HuH-7 (cell line): ENCODE results near the gene LSM14B.
"Not testable (repeated sequence)": the region's sequence is repeated elsewhere in the genome, so short reads cannot be mapped to it uniquely, and the experiment has no call there.

Experiments
- DNase-seq: peaks from one replicate; pipeline ENCODE4 v3.0.0; 2011; ENCODE audit warnings: low spot score

LSM14B gene

DNA sequence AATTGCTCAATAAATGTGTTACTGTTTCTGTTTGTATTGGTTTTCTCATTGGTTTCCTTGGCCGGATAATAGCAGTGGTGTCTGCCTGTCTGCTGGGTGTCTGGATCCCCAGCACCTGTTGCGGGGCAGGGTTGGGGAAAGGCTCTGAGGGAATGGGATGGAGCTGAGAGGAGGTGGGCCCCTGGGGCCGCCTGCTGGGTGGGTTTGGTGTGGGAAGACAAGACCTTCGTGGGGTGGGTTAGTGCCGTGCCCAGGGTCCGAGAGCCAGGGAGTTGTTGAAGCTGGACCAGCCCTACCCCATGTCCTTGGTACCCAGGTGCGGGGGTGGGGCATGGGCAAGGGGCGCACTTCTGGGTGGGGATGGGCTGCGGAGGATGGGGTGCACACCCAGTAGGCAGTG lies 25.3 kb downstream of the LSM14B start:
- no peak for DNase-seq

DNA sequence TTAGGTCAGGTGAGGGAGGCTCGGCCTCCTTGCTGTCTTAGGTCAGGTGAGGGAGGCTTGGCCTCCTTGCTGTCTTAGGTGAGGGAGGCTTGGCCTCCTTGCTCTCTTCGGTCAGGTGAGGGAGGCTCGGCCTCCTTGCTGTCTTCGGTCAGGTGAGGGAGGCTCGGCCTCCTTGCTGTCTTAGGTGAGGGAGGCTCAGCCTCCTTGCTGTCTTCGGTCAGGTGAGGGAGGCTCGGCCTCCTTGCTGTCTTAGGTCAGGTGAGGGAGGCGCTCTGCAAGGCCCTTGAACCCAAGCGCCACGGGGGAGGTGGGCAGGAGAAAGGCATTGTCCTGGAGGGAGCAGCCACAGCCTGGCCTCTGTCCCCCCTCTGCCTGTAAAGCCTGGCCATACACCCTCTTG lies 26.1 kb downstream of the LSM14B start:
- DNase-seq = not testable (repeated sequence)

DNA sequence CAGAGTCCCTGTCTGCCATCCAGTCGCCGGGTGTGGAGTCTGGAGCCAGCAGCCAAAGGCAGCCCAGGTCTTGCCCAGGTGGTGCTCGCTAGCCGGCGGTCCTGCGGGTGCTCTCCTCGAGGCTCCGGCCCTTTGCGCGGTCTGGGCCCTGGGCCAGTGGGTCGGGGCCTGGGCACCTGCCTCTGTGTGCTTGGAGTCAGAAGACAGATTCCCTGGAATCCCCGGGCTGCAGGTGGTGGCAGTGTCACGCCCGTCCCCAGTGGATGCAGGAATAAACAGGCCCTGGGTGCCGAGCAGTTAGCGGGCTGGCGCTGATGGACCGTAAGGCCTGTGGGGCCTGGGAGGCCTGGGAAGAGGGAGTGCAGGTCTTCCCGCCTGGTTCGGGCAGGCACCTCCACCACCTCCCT lies 26.6 kb downstream of the LSM14B start:
- no peak for DNase-seq

DNA sequence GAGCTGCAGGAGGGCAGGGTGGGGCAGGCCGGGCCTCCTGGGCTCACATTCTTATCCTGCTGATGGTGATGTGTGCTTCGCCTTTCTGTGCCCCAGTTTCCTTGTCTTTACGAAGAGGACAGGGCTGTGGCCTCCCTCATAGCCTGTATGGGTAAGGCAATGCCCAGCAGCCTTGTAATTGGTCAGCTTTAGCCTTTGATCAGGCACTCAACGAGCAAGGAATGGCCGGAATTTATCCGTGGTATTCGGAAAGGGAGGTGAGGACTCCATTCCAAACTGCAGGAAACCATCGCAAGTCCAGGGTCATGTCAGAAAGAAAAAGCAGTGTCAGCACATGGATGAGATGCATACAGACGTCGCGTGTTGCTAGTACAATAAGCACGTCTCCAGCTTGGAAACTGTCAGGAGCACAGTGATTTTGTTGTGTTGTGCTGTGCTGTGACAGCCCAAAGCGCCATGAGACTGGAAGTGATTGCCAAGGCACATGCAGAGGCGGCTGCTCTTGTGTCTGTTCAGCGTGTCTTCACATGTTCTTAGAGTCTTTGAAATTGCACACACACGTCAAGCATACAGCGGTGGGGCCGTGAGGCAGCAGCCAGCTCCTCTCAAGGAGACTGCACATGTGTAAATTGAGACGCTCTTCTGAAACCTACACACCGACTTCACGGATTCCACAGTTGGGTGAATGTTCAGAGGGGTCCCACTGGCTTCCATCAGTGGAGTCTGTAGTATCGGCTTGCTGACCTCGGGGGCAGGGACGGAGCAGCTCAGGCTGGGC lies 27.4 kb downstream of the LSM14B start:
- DNase-seq = no peak

DNA sequence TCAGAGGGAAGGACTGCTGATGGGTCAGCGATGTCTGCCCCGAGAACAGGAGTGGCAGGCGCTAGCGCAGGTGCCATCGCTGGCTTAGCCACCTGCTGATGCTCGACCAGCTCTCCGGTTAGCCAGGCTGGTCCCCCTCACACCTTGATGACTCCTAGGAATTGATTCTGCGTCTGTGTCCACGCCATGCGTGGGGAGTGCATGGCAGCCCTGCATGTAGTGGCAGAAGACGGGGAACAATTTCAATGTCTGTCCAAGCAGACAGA lies 28.0 kb downstream of the LSM14B start:
- DNase-seq = no peak

DNA sequence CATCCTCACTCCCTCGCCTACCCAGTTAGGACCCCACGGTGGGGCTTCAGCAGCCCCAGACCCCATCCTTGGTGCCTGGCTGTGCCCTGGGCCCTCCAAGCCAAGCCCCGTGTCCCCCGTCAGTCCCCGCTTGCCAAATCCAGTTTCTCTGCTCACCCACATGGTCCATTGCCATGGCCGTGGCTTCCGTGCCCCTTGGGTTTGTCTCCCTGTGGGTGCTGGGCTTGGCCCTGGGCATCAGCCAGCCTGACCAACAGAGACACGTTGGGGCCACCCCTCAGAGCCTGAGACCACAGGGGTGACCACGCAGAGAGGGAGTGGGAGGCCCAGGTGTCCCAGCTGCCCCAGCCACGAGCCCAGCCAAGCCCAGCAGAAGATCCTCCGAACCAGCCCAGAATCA lies 28.9 kb downstream of the LSM14B start:
- DNase-seq = no peak

DNA sequence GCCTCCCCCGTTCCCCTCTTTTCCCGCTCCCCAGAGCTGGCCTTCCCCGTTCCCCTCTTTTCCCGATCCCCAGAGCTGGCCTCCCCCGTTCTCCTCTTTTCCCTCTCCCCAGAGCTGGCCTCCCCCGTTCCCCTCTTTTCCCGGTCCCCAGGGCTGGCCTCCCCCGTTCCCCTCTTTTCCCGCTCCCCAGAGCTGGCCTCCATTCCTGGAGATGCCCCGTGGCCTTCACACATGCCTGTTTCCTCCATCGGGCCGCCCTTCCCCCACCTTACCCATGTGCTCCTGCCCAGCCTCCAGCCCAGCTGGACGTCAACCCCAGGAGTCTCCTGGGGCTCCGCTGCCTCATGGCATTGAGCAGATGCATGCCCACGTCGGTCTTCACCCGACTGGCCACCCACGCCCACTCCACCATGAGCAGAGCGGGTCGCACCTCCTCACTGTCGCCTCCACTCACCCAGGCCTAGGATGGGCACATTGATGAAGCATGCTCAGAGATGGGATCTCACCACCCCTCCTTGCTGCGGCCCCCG lies 29.6 kb downstream of the LSM14B start:
- DNase-seq = no peak

DNA sequence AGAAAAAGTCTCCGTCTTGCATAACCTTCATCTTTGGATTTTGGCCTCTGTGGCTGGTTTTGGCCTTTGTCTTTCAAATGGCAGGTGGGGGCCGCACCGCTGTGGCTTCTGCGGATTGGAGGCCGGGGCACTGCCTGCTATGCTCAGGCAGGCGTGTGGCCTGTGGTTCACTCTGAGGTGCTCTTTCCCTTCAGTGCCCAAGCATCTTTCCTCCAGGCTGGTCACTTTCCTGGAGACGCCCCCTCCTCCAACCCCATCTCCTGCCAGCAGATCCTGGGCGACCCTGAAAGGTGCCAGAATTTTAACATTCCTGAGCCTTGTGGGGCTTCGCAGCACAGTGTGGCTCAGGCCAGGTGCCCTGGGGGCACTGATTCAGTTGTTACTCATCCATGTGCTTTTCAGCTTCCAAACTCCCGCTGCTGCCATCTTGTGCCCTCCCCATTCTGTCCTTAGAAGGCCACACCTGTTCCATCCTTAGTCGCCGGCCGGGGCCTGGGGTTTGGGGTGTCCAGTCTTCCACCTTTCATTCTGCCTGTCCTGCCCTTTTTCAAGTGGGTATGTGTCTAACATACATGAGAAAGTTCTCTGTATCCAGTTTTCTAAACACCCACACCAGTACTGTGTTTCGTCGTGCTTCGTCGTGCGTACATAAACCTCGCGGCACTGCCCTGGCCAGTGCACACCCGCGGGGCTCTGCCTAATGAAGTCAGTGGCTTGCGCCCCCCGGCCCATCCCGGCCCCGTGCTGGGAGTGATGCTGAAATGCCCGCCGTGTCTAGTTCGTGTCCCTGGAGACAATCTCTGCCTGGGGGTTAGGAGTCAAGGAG lies 33.4 kb downstream of the LSM14B start:
- no peak for DNase-seq

DNA sequence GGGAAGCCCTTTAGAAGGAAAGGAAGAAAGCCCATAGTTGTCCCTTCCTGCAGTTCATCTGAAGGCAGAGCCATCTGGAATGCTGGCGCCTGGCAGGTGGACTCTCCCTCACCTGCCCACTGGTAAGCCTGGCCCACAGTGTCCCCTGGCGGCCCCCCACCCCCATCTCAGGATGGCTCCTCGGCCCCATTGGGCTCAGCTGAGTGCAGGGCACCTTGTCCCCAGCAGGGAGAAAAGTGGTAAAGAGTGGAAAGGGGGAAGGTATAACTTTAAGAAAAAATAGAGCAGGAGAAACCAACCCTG lies 33.9 kb downstream of the LSM14B start:
- DNase-seq = no peak

DNA sequence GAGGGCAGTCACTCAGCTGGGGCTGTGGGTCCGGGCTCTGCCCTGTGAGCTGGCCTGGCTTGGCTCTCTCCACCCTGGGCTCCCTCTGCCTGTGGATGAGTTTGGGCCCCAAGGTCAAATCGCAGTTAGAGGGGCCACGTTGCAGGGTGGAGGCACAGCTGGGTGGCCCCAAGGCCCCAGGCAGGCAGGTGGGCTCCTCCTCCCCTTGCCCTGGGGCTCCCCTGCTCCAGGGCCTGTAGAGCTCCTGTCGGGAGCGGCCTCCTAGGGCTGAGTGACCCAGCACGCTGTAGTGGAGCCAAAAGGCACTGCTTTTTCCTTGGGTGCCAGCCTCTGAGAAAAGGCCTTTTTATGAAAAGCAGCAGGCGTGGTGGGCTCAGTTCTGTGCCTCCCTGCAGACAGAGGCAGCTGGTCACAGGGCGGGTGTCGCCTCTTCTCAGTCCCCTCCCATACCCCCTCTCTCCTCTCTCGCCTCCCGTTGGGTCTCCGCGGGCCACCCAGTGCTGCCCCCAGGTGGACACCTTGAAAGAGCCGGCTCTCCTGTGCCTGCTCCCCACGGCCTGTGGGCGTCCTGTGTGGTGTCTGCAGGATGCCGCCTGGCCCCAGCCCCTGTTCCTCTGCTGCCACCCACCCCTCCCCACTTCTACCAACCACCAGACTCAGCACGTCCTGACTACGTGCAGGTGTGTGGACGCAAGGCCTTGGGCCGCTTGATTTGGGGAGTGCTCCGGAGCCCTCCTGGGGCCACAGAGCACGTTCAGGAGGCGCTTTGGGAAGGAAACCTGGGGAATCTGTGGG lies 34.5 kb downstream of the LSM14B start:
- DNase-seq = peak; percentile 93

DNA sequence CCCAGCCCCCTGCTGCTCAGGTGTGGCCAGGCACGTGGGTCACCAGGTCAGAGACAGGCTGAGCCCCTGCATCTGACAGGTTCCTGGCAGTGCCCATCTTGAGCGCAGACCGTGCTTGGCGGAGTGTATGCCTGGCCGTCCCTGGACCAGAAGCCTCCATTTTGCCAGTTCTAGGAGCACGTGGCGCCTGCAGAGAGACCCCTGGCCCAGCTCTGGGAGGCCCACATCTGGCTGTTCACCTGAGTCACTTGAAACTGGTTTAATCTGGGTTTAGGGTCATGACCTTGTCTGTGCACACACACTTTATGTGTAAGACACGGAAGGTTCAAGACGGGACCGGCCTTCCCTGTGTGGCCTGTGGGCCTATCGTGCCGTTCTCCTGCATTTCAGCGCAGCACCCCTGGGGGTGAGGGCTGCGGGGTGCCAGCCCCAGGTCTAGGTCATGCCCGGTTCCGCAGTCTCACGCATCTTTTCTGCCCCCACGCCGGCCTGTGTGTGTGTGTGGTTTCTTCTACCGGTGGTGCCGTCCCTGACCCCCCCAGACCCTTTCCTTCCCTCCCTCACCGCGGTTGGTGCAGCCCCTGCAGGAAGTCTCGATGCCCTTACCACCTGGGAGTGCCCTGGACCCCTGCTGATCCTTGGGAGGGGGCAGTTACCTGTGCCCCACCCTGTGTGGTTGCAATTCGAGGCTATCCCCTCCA lies 35.3 kb downstream of the LSM14B start:
- no peak for DNase-seq

DNA sequence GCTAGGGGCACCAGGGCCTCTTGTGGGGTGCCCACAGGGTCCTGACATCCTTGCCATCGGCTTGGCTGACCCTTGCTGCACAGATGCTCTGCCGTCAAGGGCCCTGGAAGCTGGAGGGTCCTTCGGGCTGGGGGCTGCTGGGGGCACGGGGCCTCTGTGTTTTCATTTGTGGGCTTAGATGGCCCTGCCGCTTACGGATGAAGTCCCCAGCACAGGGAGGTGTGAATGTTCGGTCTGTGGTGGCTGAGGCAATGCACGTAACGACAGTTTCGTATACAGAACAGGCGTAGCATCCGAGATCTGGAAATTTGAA lies 35.8 kb downstream of the LSM14B start:
- DNase-seq = no peak

DNA sequence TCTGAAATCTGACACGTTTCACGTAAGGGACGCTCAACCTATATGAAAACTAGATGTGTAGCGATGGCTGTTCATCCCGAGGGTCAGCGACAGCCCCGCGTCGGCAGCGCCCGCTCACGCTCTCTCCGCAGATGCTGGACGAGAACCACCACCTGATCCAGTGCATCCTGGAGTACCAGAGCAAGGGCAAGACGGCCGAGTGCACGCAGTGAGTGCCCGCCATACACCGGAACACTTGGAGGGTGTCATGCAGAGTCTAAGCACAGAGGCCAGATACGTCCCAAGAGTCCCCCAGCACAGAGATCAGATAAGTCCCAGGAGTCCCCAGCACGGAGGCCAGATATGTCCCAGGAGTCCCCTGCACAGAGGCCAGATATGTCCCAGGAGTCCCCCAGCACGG lies 36.3 kb downstream of the LSM14B start:
- DNase-seq = no peak

DNA sequence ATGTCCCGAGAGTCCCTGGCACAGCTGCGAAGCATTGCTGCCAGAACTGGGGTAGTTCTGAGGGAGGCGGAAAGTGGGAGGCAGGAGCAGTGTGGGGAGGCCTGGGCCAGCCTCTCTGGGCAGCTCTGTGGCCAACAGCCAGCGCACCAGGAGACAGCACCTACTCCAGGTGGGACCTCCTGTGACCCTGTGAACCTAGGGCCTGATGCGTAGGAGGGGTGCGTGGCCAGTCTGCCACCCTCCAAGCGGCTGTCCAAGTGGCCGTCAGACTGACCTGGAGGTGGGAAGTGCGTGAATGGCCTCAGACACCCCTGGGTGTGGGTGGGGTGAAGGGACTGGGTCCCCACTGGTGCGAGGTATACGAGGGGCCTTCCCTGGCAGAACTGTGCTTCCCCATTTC lies 36.8 kb downstream of the LSM14B start:
- DNase-seq = no peak

DNA sequence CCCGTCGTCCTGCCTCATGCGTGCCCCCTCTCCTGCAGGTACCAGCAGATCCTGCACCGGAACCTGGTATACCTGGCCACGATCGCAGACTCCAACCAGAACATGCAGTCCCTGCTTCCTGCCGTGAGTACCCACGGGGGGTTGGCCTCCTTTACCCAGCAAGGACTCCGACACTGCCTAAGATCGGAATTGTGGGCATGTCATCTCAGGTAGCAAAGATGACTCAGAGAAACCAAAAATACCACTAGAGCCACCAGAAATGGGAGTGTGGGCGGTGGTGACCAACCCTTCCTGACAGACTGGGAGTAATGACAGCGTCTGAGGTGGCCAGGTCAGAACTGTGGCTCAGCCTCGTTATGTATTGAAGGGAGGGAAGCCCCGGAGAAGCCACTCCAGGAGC lies 37.6 kb downstream of the LSM14B start:
- DNase-seq = no peak

DNA sequence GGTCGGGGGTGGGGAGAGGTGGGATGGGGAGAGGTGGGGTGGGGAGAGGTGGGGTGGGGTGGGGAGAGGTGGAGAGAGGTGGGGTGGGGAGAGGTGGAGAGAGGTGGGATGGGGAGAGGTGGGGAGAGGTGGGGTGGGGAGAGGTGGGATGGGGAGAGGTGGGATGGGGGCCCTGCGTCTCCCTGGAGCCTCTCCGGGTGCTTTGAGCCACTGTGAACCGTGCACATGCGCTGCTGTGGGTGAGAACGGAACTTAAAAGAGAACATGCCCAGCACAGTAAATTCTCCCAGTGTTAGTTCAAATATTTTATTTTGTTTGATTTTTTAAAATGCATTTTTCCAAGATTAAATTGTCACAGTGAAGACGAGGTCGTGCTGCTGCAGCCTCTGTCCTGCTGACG lies 38.0 kb downstream of the LSM14B start:
- no peak for DNase-seq

DNA sequence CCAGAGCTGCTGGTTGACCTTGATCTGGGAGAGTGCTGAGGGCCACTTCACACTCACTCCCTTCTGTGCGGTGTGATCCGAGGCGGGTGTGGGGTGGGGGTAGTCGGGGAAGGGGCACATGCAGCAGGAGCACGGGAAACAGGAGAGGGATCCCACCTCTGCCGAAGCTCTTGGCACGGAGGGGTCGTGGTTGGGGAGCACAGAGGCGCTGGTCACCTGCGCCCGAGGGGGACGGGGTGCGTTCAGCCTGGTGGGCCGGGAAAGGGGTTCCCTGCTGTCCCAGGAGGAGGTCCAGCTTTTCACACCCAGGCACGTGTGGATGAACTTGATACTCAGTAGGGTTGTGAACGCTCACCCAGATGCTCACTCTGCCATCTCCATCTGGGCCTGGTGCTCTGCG lies 38.6 kb downstream of the LSM14B start:
- no peak for DNase-seq

DNA sequence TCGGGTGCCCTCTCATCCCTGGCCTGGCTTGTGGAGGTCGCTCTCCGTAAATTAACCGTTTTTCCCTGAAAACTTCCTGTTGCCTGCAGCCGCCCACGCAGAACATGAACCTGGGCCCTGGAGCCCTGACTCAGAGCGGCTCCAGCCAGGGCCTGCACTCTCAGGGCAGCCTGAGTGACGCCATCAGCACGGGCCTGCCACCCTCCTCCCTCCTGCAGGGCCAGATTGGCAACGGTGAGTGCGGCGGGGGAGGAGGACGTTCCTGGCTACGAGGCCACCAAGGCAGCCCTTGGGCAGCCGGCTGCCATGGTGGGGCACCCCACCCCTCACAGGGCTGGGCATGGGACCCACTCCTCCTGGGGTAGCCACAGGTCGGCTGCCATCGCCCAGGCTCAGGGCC lies 39.1 kb downstream of the LSM14B start:
- no peak for DNase-seq

DNA sequence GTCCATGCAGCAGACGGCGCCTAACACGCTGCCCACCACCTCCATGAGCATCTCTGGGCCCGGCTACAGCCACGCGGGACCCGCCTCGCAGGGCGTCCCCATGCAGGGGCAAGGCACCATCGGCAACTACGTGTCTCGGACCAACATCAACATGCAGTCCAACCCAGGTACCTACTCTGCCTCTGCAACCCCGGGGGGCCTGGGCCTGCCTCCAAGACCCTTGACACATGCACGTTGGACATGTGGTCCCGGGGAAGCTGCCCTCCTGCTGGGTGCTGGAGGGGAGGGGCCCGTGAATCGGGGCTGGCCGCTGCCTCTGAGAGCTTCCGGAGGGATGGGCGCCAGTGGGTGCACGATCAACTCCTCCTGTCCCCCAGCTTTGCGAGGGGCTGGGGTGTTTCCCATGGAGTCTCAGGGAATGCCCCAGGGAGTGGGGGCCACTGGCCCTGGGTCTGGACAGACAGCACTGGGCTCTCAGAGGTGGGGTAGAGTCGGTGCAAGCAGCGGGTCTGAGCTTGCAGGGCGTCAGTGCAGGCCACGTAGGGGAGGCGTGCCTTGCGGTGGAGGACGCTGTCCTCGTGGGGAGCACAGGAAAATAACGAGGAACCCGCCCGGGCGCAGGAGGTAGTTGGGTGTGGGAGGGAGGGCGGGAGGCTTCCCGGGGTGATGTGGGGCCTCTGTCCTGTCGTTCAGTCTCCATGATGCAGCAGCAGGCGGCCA lies 40.6 kb downstream of the LSM14B start:
- DNase-seq = no peak

DNA sequence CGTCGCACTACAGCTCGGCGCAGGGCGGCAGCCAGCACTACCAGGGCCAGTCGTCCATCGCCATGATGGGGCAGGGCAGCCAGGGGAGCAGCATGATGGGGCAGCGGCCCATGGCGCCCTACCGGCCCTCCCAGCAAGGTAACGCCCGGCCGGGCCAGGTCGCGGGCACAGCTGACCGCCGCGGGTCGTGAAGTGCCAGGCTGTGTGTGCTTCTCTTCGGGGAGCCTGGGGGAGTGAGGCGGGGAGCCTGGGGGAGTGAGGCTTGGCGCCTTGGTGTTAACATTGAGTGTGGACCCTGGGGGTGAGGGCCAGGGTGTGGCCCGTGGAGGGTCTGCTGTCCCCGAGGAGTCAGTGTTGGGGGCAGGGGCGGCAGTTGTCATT lies 41.2 kb downstream of the LSM14B start:
- DNase-seq = no peak

DNA sequence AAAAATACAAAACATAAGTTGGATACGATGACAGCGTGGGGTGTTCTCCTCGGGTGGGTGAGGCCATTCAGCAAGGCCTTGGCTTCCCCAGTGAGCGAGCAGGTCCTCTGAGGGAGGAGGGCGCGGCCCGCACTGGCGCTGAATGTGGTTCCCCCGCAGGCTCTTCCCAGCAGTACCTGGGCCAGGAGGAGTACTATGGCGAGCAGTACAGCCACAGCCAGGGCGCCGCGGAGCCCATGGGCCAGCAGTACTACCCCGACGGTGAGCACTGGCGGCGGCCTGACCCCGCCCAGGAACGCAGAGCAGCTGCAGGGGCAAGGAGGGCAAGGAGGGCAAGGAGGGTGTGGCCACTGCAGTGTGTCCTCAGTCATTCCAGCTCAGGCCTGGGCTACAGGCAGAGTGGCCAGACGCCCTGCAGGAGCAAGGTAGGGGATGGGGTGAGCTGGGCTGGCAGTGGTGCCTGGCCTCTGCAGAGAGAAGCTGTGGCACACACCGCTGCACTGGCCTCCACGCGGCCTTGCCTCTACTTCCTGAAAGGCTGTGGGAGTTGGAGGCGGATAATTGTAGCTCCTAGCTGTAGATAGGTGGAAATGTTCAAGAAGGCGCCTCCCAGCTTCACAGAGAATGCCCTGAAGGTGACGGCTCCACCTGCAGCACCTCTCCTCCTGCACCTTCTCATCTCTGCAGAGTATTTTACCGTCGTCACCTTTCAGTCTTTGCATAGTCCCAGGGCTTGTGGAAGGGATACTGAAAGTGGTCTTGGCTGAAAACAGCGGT lies 41.9 kb downstream of the LSM14B start:
- no peak for DNase-seq
